K562 (cell line): Measurements from ENCODE around the gene PIP4K2C. TPM values are rescaled to one million over a fixed set of nuclear protein-coding genes. Genes with fewer than 3 reads are reported as not detected.

Experiments used
- ATAC-seq: fragments of 200-7000 bp; cut with Tn5 transposase; 3 replicates; pipeline ENCODE4 v1.9.1; 2020; ENCODE audit warnings: moderate library complexity
- BruUV-seq: library from RNA; stranded (reverse); fragments of 400-500 nt; replicated peaks from 2 replicates; lab custom pipeline; 2021; lab: Mats Ljungman, UMichigan
- CTCF ChIA-PET: fragments of 300-600 bp; formaldehyde crosslinking; extraction: SDS; loops from one replicate; lab custom pipeline; 2021; ENCODE audit warnings: low intra/inter-chr PET ratio; lab: Yijun Ruan, JAX
- POLR2A ChIA-PET: fragments of 300-600, 350-650 bp; sonication (Branson Sonifier 250); formaldehyde crosslinking; extraction: SDS; loops from one replicate; lab custom pipeline; 2021; ENCODE audit warnings: antibody characterized with exemption, inconsistent platforms; lab: Yijun Ruan, JAX
- DNase-seq, 4 experiments: peaks; one replicate each; pipeline versions ENCODE4 v3.0.0 to v3.0.0-alpha.2; 2011 to 2018; ENCODE audit warnings: low spot score in 3 of 4, mixed read lengths in 3 of 4; ENCODE audit errors: extremely low read depth in 1 of 4
- FAIRE-seq: peaks from 2 replicates; lab custom pipeline; 2011; peaks lifted over from hg19 to GRCh38; lab: Jason Lieb, UNC
- H2AFZ ChIP-seq: 2 replicates; pipeline ENCODE4 v1.6.0; 2011; ENCODE audit warnings: low read depth, low read length, control low read depth, inconsistent platforms
- H3K27ac ChIP-seq: fragments of 200-600 bp; 3 replicates; pipeline ENCODE4 v1.8.0; 2011; ENCODE audit warnings: low read depth, mild to moderate bottlenecking, control low read depth, inconsistent platforms, low read length, moderate library complexity, mixed read lengths; ENCODE audit errors: extremely low read depth
- H3K27me3 ChIP-seq, 2 experiments: fragments of 300-600 bp in 1 of 2; 2 replicates in 1 of 2; 3 replicates in 1 of 2; pipeline versions ENCODE4 v1.6.0 to v1.8.0; 2011; ENCODE audit warnings: inconsistent platforms in 2 of 2, low read length in 2 of 2, mild to moderate bottlenecking in 1 of 2, mixed read lengths in 1 of 2, moderate library complexity in 1 of 2; ENCODE audit not compliant: control insufficient read depth in 2 of 2, insufficient read depth in 2 of 2
- H3K36me3 ChIP-seq: fragments of 300-600 bp; 3 replicates; pipeline ENCODE4 v1.8.0; 2011; ENCODE audit warnings: mild to moderate bottlenecking, low read length, inconsistent platforms; ENCODE audit not compliant: control insufficient read depth, insufficient read depth
- H3K4me1 ChIP-seq, 2 experiments: fragments of 200-600 bp in 1 of 2; replicated peaks in 1 of 2; 2 replicates in 1 of 2; 3 replicates in 1 of 2; pipeline versions ENCODE4 v1.5.1 to v1.8.0; 2011; ENCODE audit warnings: inconsistent platforms in 2 of 2, low read length in 2 of 2, mild to moderate bottlenecking in 1 of 2, mixed read lengths in 1 of 2, moderate library complexity in 1 of 2; ENCODE audit not compliant: control insufficient read depth in 2 of 2, insufficient read depth in 2 of 2
- H3K4me2 ChIP-seq: 2 replicates; pipeline ENCODE4 v1.6.1; 2011; ENCODE audit warnings: low read length, control low read depth, inconsistent platforms, mixed read lengths; ENCODE audit not compliant: insufficient read depth
- H3K4me3 ChIP-seq: fragments of 200-600 bp; sonication (generic), shearing (Covaris generic); 2 replicates; pipeline ENCODE4 v1.5.1; 2016; ENCODE audit warnings: control low read depth, inconsistent platforms
- H3K79me2 ChIP-seq: fragments of 200-600 bp; 3 replicates; pipeline ENCODE4 v1.8.0; 2011; ENCODE audit warnings: low read length, inconsistent platforms; ENCODE audit not compliant: control insufficient read depth, insufficient read depth
- H3K9ac ChIP-seq, 2 experiments: 2 replicates each; pipeline versions ENCODE4 v1.6.0 to v1.6.1; 2011; ENCODE audit warnings: low read depth in 2 of 2, low read length in 2 of 2, control low read depth in 1 of 2, inconsistent platforms in 1 of 2, mild to moderate bottlenecking in 1 of 2, mixed read lengths in 1 of 2; ENCODE audit not compliant: insufficient read depth in 1 of 2
- H3K9me1 ChIP-seq: one replicate; pipeline ENCODE4 v1.6.0; 2011; ENCODE audit warnings: inconsistent platforms, mild to moderate bottlenecking, low read length, moderate library complexity; ENCODE audit not compliant: control insufficient read depth, insufficient read depth
- H3K9me3 ChIP-seq: replicated peaks from 2 replicates; pipeline ENCODE4 v1.5.1; 2011; ENCODE audit warnings: low read depth, low read length, inconsistent platforms; ENCODE audit not compliant: control insufficient read depth, insufficient read depth
- H4K20me1 ChIP-seq: replicated peaks from 2 replicates; pipeline ENCODE4 v1.6.1; 2011; ENCODE audit warnings: low read length, inconsistent platforms, mixed read lengths; ENCODE audit not compliant: control insufficient read depth, insufficient read depth
- ASH1L ChIP-seq: fragments of 450-650 bp; IDR thresholded peaks from 2 replicates; pipeline ENCODE4 v1.6.1; 2018; ENCODE audit warnings: borderline replicate concordance, mild to moderate bottlenecking, low read depth; ENCODE audit not compliant: partially characterized antibody
- ELK1 ChIP-seq: sonication (generic); formaldehyde crosslinking; IDR thresholded peaks from 2 replicates; pipeline ENCODE4 v1.8.1; 2022; ENCODE audit warnings: missing genetic modification reagents
- ETV5 ChIP-seq: sonication (generic); formaldehyde crosslinking; IDR thresholded peaks from 2 replicates; pipeline ENCODE4 v1.4.0; 2020; ENCODE audit warnings: low read depth, mild to moderate bottlenecking, missing genetic modification reagents
- RBFOX2 ChIP-seq: fragments of 200-400 bp; formaldehyde crosslinking; IDR thresholded peaks from 2 replicates; pipeline ENCODE4 v1.6.1; 2017; ENCODE audit warnings: low read depth, mild to moderate bottlenecking, low read length, moderate library complexity
- RCOR1 ChIP-seq, 2 experiments: IDR thresholded peaks; 2 replicates each; pipeline ENCODE4 v1.6.1; 2012; ENCODE audit warnings: low read depth in 2 of 2, low read length in 2 of 2, borderline replicate concordance in 1 of 2, improper control_type of control experiment in 1 of 2
- SREBF2 ChIP-seq: sonication (generic); formaldehyde crosslinking; IDR thresholded peaks from 2 replicates; pipeline ENCODE4 v1.4.0; 2020; ENCODE audit warnings: mild to moderate bottlenecking, missing genetic modification reagents
- TCF7 ChIP-seq: sonication (generic); IDR thresholded peaks from 2 replicates; pipeline ENCODE4 v1.6.1; 2016; ENCODE audit warnings: antibody characterized with exemption, borderline replicate concordance
- ZNF143 ChIP-seq: sonication (generic); formaldehyde crosslinking; IDR thresholded peaks from 2 replicates; pipeline ENCODE4 v1.9.0; 2022; ENCODE audit warnings: mild to moderate bottlenecking, missing genetic modification reagents
- ZNF41 ChIP-seq: fragments of 250-450 bp; sonication (Bioruptor Pico); conservative IDR thresholded peaks from 2 replicates; pipeline ENCODE4 v1.4.0; 2020; ENCODE audit warnings: mild to moderate bottlenecking
- ZNF436 ChIP-seq: fragments of 250-450, 450-650 bp; sonication (Bioruptor Pico); formaldehyde crosslinking; IDR thresholded peaks from 2 replicates; pipeline ENCODE4 v1.7.0; 2020; ENCODE audit warnings: mild to moderate bottlenecking
- ZSCAN32 ChIP-seq: fragments of 450-650 bp; formaldehyde crosslinking; IDR thresholded peaks from 2 replicates; pipeline ENCODE4 v1.4.0; 2020; ENCODE audit warnings: mild to moderate bottlenecking, moderate library complexity
- WGBS: fragments of 100-300 bp; shearing (Covaris generic); methylation state at CpG from one replicate; pipeline ENCODE4 v1.1.6; 2016; ENCODE audit warnings: low coverage, mixed read lengths; ENCODE audit not compliant: insufficient coverage; ENCODE audit errors: missing lambda C conversion rate; 5-methylcytosine and 5-hydroxymethylcytosine counted together
- in situ Hi-C: fragments of 300-500 bp; cut with MboI; formaldehyde crosslinking; loops from 4 replicates; pipeline ENCODE4 v1.15.0; 2018; ENCODE audit warnings: inconsistent platforms, mixed read lengths
- intact Hi-C: fragments of 100-400 bp; cut with micrococcal nuclease; formaldehyde crosslinking; loops from 2 replicates; pipeline ENCODE4 v1.14.2; 2022
- polyA plus RNA-seq, 8 experiments: library from polyadenylated mRNA; depleted of rRNA in 4 of 8; stranded (reverse) in 5 of 8; unstranded in 3 of 8; fragments of >200 nt; fragmentation: Nextera tagmentation in 2 of 8; fragmentation: Illumina TruSeq in 1 of 8; extraction: Ambion mirVana in 2 of 8; extraction: Trizol in 1 of 8; gene quantifications; 2 replicates each; pipeline versions ENCODE4 v1.2.1 to v1.2.3, GENCODE V29; 2011 to 2014; ENCODE audit warnings: inconsistent platforms in 1 of 8, missing spikeins in 1 of 8
- total RNA-seq, 7 experiments: library from RNA; depleted of rRNA in 6 of 7; stranded (reverse); fragments of >200 nt in 6 of 7; fragmentation: Illumina TruSeq in 2 of 7; extraction: Trizol in 2 of 7; gene quantifications; 2 replicates each; pipeline versions ENCODE4 v1.2.1 to v1.2.3, GENCODE V29; 2011 to 2021; ENCODE audit warnings: low replicate concordance in 1 of 7

The PIP4K2C gene
- total and polyA plus RNA-seq, 9 of the 15 experiments (the other 6 are each of a cell fraction or from before 2014, with no cell fraction given) = 9.0 to 41.4 (median 18.3) TPM

- TF ChIP-seq RBFOX2 = peak; percentile 33; the same call in 1 of the 2 replicates
- no peak for TF ChIP-seq ZSCAN32
- no peak for TF ChIP-seq TCF7
- no peak for TF ChIP-seq ETV5
- no peak for TF ChIP-seq ZNF436 (CRISPR knock-in tag)
- no peak for TF ChIP-seq SREBF2
- TF ChIP-seq ASH1L = no peak
Measured at GRCh38 chr12:57627501-57628279, 36.7 kb downstream of the PIP4K2C start (continued).

DNA sequence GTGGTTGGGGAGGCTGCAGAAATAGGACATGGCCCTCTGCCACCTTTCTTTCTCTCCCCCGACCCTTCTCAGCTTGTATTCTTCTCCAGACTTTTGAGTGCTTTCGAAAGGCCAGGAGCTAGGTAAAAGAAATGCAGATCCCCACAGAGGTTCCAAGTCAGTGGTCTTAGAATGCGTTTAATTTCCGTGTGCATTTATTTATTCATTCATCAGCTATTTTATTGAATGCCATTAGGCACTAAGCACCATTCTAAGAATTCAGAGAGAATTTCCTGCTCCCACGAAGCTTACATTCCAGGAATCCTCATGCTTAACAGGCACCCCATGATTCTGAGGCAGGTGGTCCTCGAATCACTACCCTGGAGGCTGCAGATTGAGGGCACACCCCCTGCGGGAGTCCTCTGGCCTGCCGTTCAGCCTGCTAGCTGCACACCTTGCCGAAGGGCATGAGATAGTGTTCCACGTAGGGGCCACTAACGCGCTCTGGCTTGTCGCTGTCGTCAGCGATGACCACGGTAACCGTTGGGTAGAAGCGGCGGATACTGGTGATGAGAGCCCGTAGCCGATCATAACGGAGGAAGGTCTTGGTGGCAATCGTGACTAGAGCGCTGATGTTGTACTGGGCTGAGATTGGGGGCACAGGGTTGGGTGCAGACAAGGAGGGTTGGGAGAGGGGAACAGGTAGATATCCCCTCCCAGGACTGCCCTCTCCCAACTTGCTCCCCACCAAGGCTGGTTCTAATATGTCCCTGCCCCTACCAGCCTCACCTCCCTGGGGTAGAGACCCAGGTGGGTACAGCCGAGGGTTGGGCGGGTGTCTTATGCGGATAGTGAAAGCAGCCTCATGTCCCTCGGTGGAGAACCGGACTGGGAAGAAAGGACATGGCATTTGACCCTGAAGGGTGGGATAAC is 37.5 kb downstream of the PIP4K2C start:
- Histone ChIP-seq H3K4me2 (no peak overlapping the region), H4K20me1 (no peaks in the 10 kb centered on the region), H2AFZ (no peak overlapping the region), H3K9ac (no peak overlapping the region), H3K4me1 (peaks cover 0 to 34% of the 10 kb centered on the region in 2 experiments; a peak in 3 of 5 replicates), H3K9me3 (no peaks in the 10 kb centered on the region), H3K27me3 (no peaks in the 10 kb centered on the region), H3K79me2 (0 out of 3 replicates have a peak, but pooled peaks cover 5% of the 10 kb centered on the region), H3K27ac (no peak overlapping the region), H3K4me3 (no peak overlapping the region), H3K36me3 (peaks cover 46% of the 10 kb centered on the region; the same call in 2 of the 3 replicates), H3K9me1 (no peaks in the 10 kb centered on the region)
- no peak for TF ChIP-seq ELK1 (CRISPR knock-in tag)
- TF ChIP-seq ZNF41 (CRISPR knock-in tag) = no peak
- TF ChIP-seq ZNF143 (CRISPR knock-in tag) = no peak
- TF ChIP-seq RCOR1 (IDR thresholded peaks at IDR 0.05; ENCODE audit: borderline replicate concordance in 1 of 2, low read depth in 2 of 2, low read length in 2 of 2) = no peak
- ATAC-seq (no peak), FAIRE-seq (no peak), DNase-seq (no peak)
- no TSS peak for BruUV-seq
- ChIA-PET POLR2A (interaction anchor here (1.0 to 1.8 kb wide), 3 partner anchors 9 to 112 kb away, joined by 4 to 7 read pairs (median 4); no protein-coding TSS in a partner anchor), CTCF (no interaction called here)
- WGBS = 94% methylated on average over 19 of the region's 29 CpGs
- in situ Hi-C loops (loop anchor here (5.0 kb wide), 2 partner anchors 64 to 104 kb away; partner anchors contain the start of gene OS9), intact Hi-C loops (no loop called here)
